Activated B cell treated with CpG ODN at 0.5 μM for 24 hours (primary cell): ENCODE measurements around the gene GUCA2A. TPM values are rescaled to one million over a fixed set of nuclear protein-coding genes. Genes with fewer than 3 reads are reported as not detected.

Experiments used
- ATAC-seq: fragments of 200-7000 bp; cut with Tn5 transposase; one replicate; pipeline ENCODE4 v1.10.0; 2021; ENCODE audit warnings: low read depth, mild to moderate bottlenecking, moderate library complexity
- CTCF ChIA-PET: fragments of 350-600 bp; sonication (Branson Sonifier 250); formaldehyde crosslinking; loops from one replicate; lab custom pipeline; 2021; ENCODE audit warnings: antibody characterized with exemption; lab: Charles Lee
- POLR2A ChIA-PET: fragments of 350-600 bp; sonication (Branson Sonifier 250); formaldehyde crosslinking; loops from one replicate; lab custom pipeline; 2021; ENCODE audit warnings: antibody characterized with exemption; lab: Charles Lee
- DNase-seq: peaks from one replicate; pipeline ENCODE4 v3.0.0; 2022
- H3K27ac Mint-ChIP-seq: one replicate; pipeline ENCODE4 v1.8.0; 2020; ENCODE audit warnings: mixed read lengths
- H3K27me3 Mint-ChIP-seq: one replicate; pipeline ENCODE4 v1.8.0; 2021; ENCODE audit warnings: mixed read lengths
- H3K36me3 Mint-ChIP-seq: one replicate; pipeline ENCODE4 v1.8.0; 2021; ENCODE audit warnings: low read depth, mixed read lengths
- H3K4me1 Mint-ChIP-seq: one replicate; pipeline ENCODE4 v1.8.0; 2021; ENCODE audit warnings: mixed read lengths
- H3K4me3 Mint-ChIP-seq: one replicate; pipeline ENCODE4 v1.8.0; 2020; ENCODE audit warnings: mild to moderate bottlenecking, mixed read lengths
- H3K9me3 Mint-ChIP-seq: one replicate; pipeline ENCODE4 v1.8.0; 2020; ENCODE audit warnings: mixed read lengths
- CTCF ChIP-seq: fragments of 200-600 bp; IDR thresholded peaks from one replicate; pipeline ENCODE4 v1.8.0; 2022; ENCODE audit warnings: antibody characterized with exemption, mild to moderate bottlenecking
- intact Hi-C: fragments of 100-400 bp; cut with micrococcal nuclease; formaldehyde crosslinking; loops from one replicate; pipeline ENCODE4 v1.15.1; 2024
- total RNA-seq: library from RNA; stranded (reverse); gene quantifications from 2 replicates; pipeline ENCODE4 v1.2.3, GENCODE V29; 2022

GUCA2A gene
- total RNA-seq, 1 donor from 2014 or later, result not detected

GRCh38 chr1:42163536-42164503 is 725 bp downstream of the GUCA2A start:
- ChIA-PET CTCF (interaction anchor here (2.2 kb wide), 1 partner anchor 9 kb away, joined by 12 read pairs; no protein-coding TSS in a partner anchor), POLR2A (no interaction called here)
- intact Hi-C loops, result no loop called here
- DNase-seq (no peak), ATAC-seq (no peak)
- Mint-ChIP-seq H3K9me3 (peaks cover 10% of the 10 kb centered on the region), H3K4me3 (no peak overlapping the region), H3K27ac (no peak overlapping the region), H3K4me1 (no peaks in the 10 kb centered on the region), H3K36me3 (no peaks in the 10 kb centered on the region), H3K27me3 (peaks cover 8% of the 10 kb centered on the region)
- no peak for TF ChIP-seq CTCF

- no peak for DNase-seq
- H3K27ac Mint-ChIP-seq, result no peak overlapping the region
- H3K4me3 Mint-ChIP-seq, result no peak overlapping the region
- H3K27me3 Mint-ChIP-seq, result peaks cover 8% of the 10 kb centered on the region
- H3K9me3 Mint-ChIP-seq, result peaks cover 10% of the 10 kb centered on the region
- no peaks in the 10 kb centered on the region for H3K36me3 Mint-ChIP-seq
- no peaks in the 10 kb centered on the region for H3K4me1 Mint-ChIP-seq
- CTCF ChIA-PET, result interaction anchor here (2.2 kb wide), 1 partner anchor 10 kb away, joined by 12 read pairs; no protein-coding TSS in a partner anchor
- TF ChIP-seq CTCF, result no peak
- intact Hi-C loops, result no loop called here
- POLR2A ChIA-PET, result no interaction called here
- no peak for ATAC-seq
Observed at GRCh38 chr1:42163114-42163513, 1.4 kb downstream of the GUCA2A start.

- H3K9me3 Mint-ChIP-seq, result peaks cover 10% of the 10 kb centered on the region
- no peaks in the 10 kb centered on the region for H3K36me3 Mint-ChIP-seq
- ATAC-seq (no peak), DNase-seq (no peak)
- no peak overlapping the region for H3K27ac Mint-ChIP-seq
- TF ChIP-seq CTCF, result no peak
- H3K27me3 Mint-ChIP-seq, result peaks cover 8% of the 10 kb centered on the region
- no peaks in the 10 kb centered on the region for H3K4me1 Mint-ChIP-seq
- intact Hi-C loops, result no loop called here
- H3K4me3 Mint-ChIP-seq, result no peak overlapping the region
- CTCF ChIA-PET, result interaction anchor here (2.2 kb wide), 1 partner anchor 11 kb away, joined by 12 read pairs; no protein-coding TSS in a partner anchor
- POLR2A ChIA-PET, result no interaction called here
Observed at GRCh38 chr1:42162181-42162580, 2.4 kb downstream of the GUCA2A start.

- Mint-ChIP-seq H3K36me3 (no peaks in the 10 kb centered on the region), H3K27me3 (peaks cover 4% of the 10 kb centered on the region), H3K4me3 (no peak overlapping the region), H3K9me3 (peaks cover 10% of the 10 kb centered on the region), H3K4me1 (no peaks in the 10 kb centered on the region), H3K27ac (no peak overlapping the region)
- DNase-seq (no peak), ATAC-seq (no peak)
- TF ChIP-seq CTCF, result no peak
- ChIA-PET CTCF (no interaction called here), POLR2A (no interaction called here)
- intact Hi-C loops, result no loop called here
Observed at GRCh38 chr1:42158189-42158588, 6.4 kb downstream of the GUCA2A start.

GRCh38 chr1:42157667-42158066 is 6.9 kb downstream of the GUCA2A start:
- DNase-seq (no peak), ATAC-seq (no peak)
- Mint-ChIP-seq H3K27ac (no peak overlapping the region), H3K4me1 (no peaks in the 10 kb centered on the region), H3K9me3 (peaks cover 10% of the 10 kb centered on the region), H3K4me3 (no peak overlapping the region), H3K36me3 (no peaks in the 10 kb centered on the region), H3K27me3 (peaks cover under 1% of the 10 kb centered on the region)
- CTCF ChIA-PET, result no interaction called here
- intact Hi-C loops, result no loop called here
- TF ChIP-seq CTCF, result no peak
- POLR2A ChIA-PET, result no interaction called here
